ENCODE results near the gene VSTM2L.

VSTM2L gene

GRCh38 chr20:37864298-37864697 is 38.6 kb upstream of the VSTM2L start:
- TF ChIP-seq CTCF (IDR thresholded peaks at IDR 0.05; ENCODE audit: borderline replicate concordance, control extremely low read depth, extremely low read depth, insufficient read depth, missing control alignments), result no peak
- DNase-seq (ENCODE audit: low spot score), result no peak
- in situ Hi-C loops (cut with MboI; ENCODE audit: low sequenced_read_pairs, unreplicated experiment), result no loop called here

- DNase-seq (ENCODE audit: low spot score), result peak; percentile 15
- TF ChIP-seq CTCF (IDR thresholded peaks at IDR 0.05; ENCODE audit: borderline replicate concordance, control extremely low read depth, extremely low read depth, insufficient read depth, missing control alignments), result no peak
- in situ Hi-C loops (cut with MboI; ENCODE audit: low sequenced_read_pairs, unreplicated experiment), result no loop called here
Observed at GRCh38 chr20:37866051-37866450, 36.9 kb upstream of the VSTM2L start.

GRCh38 chr20:37867289-37868195 is 35.4 kb upstream of the VSTM2L start:
- no peak for TF ChIP-seq CTCF (IDR thresholded peaks at IDR 0.05; ENCODE audit: borderline replicate concordance, control extremely low read depth, extremely low read depth, insufficient read depth, missing control alignments)
- no peak for DNase-seq (ENCODE audit: low spot score)
- in situ Hi-C loops (cut with MboI; ENCODE audit: low sequenced_read_pairs, unreplicated experiment), result no loop called here

- peak; percentile 25 for DNase-seq (ENCODE audit: low spot score)
- TF ChIP-seq CTCF (IDR thresholded peaks at IDR 0.05; ENCODE audit: borderline replicate concordance, control extremely low read depth, extremely low read depth, insufficient read depth, missing control alignments), result no peak
- in situ Hi-C loops (cut with MboI; ENCODE audit: low sequenced_read_pairs, unreplicated experiment), result no loop called here
Observed at GRCh38 chr20:37868851-37869333, 34.0 kb upstream of the VSTM2L start.

- TF ChIP-seq CTCF (IDR thresholded peaks at IDR 0.05; ENCODE audit: borderline replicate concordance, control extremely low read depth, extremely low read depth, insufficient read depth, missing control alignments), result no peak
- in situ Hi-C loops (cut with MboI; ENCODE audit: low sequenced_read_pairs, unreplicated experiment), result no loop called here
Observed at GRCh38 chr20:37869334-37869861, 33.5 kb upstream of the VSTM2L start.

GRCh38 chr20:37870294-37870693 is 32.6 kb upstream of the VSTM2L start:
- in situ Hi-C loops (cut with MboI; ENCODE audit: low sequenced_read_pairs, unreplicated experiment), result no loop called here
- no peak for TF ChIP-seq CTCF (IDR thresholded peaks at IDR 0.05; ENCODE audit: borderline replicate concordance, control extremely low read depth, extremely low read depth, insufficient read depth, missing control alignments)

More at GRCh38 chr20:37869334-37869861, 33.5 kb upstream of the VSTM2L start:
- peak; percentile 66 for DNase-seq (ENCODE audit: low spot score)

More at GRCh38 chr20:37870294-37870693, 32.6 kb upstream of the VSTM2L start:
- no peak for DNase-seq (ENCODE audit: low spot score)

All from GM13976 (cell line).